Activated T-cell treated with anti-CD3 and anti-CD28 coated beads for 24 hours (primary cell): ENCODE measurements around the gene TCF4.

Experiments used
- DNase-seq: peaks from one replicate; pipeline ENCODE4 v3.0.0-alpha.2; 2020; ENCODE audit warnings: low read depth

Gene TCF4

GRCh38 chr18:55296115-55296514 lies 291.9 kb downstream of the TCF4 start:
- DNase-seq, result no peak

GRCh38 chr18:55290898-55291297 lies 297.1 kb downstream of the TCF4 start:
- DNase-seq, result no peak

- DNase-seq, result no peak
Measured at GRCh38 chr18:55289775-55290174, 298.2 kb downstream of the TCF4 start.

- no peak for DNase-seq
Measured at GRCh38 chr18:55289048-55289447, 298.9 kb downstream of the TCF4 start.

- no peak for DNase-seq
Measured at GRCh38 chr18:55287935-55288868, 299.8 kb downstream of the TCF4 start.

GRCh38 chr18:55287149-55287806 lies 300.7 kb downstream of the TCF4 start:
- DNase-seq, result no peak

- no peak for DNase-seq
Measured at GRCh38 chr18:55286257-55286825, 301.7 kb downstream of the TCF4 start.

- no peak for DNase-seq
Measured at GRCh38 chr18:55284614-55285013, 303.4 kb downstream of the TCF4 start.

GRCh38 chr18:55283309-55283708 lies 304.7 kb downstream of the TCF4 start:
- no peak for DNase-seq

GRCh38 chr18:55280503-55280902 lies 307.5 kb downstream of the TCF4 start:
- no peak for DNase-seq

- DNase-seq, result no peak
Measured at GRCh38 chr18:55275039-55275901, 312.7 kb downstream of the TCF4 start.

GRCh38 chr18:55272510-55273243 lies 315.3 kb downstream of the TCF4 start:
- DNase-seq, result no peak

- no peak for DNase-seq
Measured at GRCh38 chr18:55269622-55270021, 318.4 kb downstream of the TCF4 start.

- DNase-seq, result no peak
Measured at GRCh38 chr18:55268628-55269275, 319.2 kb downstream of the TCF4 start.

- no peak for DNase-seq
Measured at GRCh38 chr18:55268151-55268601, 319.8 kb downstream of the TCF4 start.

- DNase-seq, result no peak
Measured at GRCh38 chr18:55266981-55267380, 321.0 kb downstream of the TCF4 start.

GRCh38 chr18:55265984-55266383 lies 322.0 kb downstream of the TCF4 start:
- no peak for DNase-seq

- DNase-seq, result no peak
Measured at GRCh38 chr18:55265130-55265675, 322.8 kb downstream of the TCF4 start.

GRCh38 chr18:55264108-55264507 lies 323.9 kb downstream of the TCF4 start:
- no peak for DNase-seq

- DNase-seq, result no peak
Measured at GRCh38 chr18:55262021-55262560, 325.9 kb downstream of the TCF4 start.
